MM.1S (cell line): ENCODE data around the gene ANKRD60.

Experiments
- DNase-seq: peaks from one replicate; pipeline ENCODE4 v3.0.0-alpha.2; 2015
- H2AFZ ChIP-seq: fragments of 300-600 bp; sonication (generic); 2 replicates; pipeline ENCODE4 v1.6.0; 2016; ENCODE audit warnings: antibody characterized with exemption, low read length
- H3F3A ChIP-seq: fragments of 300-600 bp; sonication (generic); 2 replicates; pipeline ENCODE4 v1.6.1; 2016; ENCODE audit warnings: mild to moderate bottlenecking, antibody characterized with exemption, low read length, moderate library complexity, mixed read lengths; ENCODE audit not compliant: insufficient read depth
- H3K27ac ChIP-seq: fragments of 300-600 bp; sonication (generic); 2 replicates; pipeline ENCODE4 v1.5.1; 2016; ENCODE audit warnings: mild to moderate bottlenecking, low read length
- H3K27me3 ChIP-seq: fragments of 300-600 bp; sonication (generic); replicated peaks from 2 replicates; pipeline ENCODE4 v1.6.0; 2016; ENCODE audit warnings: low read length; ENCODE audit not compliant: insufficient read depth
- H3K36me3 ChIP-seq: fragments of 300-600 bp; sonication (generic); replicated peaks from 2 replicates; pipeline ENCODE4 v1.6.1; 2016; ENCODE audit warnings: mild to moderate bottlenecking, low read length, mixed read lengths; ENCODE audit not compliant: insufficient read depth
- H3K4me1 ChIP-seq: fragments of 300-600 bp; sonication (generic); 2 replicates; pipeline ENCODE4 v1.6.1; 2016; ENCODE audit warnings: low read length, mixed read lengths
- H3K4me2 ChIP-seq: fragments of 300-600 bp; sonication (generic); 2 replicates; pipeline ENCODE4 v1.6.0; 2016; ENCODE audit warnings: low read depth, low read length
- H3K4me3 ChIP-seq: fragments of 300-600 bp; sonication (generic); 2 replicates; pipeline ENCODE4 v1.5.1; 2016; ENCODE audit warnings: low read length, mixed read lengths
- H3K79me2 ChIP-seq: fragments of 300-600 bp; sonication (generic); 2 replicates; pipeline ENCODE4 v1.6.1; 2016; ENCODE audit warnings: mixed run types, low read length, mixed read lengths
- H3K9ac ChIP-seq: fragments of 300-600 bp; sonication (generic); 2 replicates; pipeline ENCODE4 v1.6.1; 2016; ENCODE audit warnings: low read length, mixed read lengths
- H3K9me2 ChIP-seq: fragments of 300-600 bp; sonication (generic); replicated peaks from 2 replicates; pipeline ENCODE4 v1.6.1; 2016; ENCODE audit warnings: mild to moderate bottlenecking, low read length, mixed read lengths; ENCODE audit not compliant: insufficient read depth
- H3K9me3 ChIP-seq: fragments of 300-600 bp; sonication (generic); replicated peaks from 2 replicates; pipeline ENCODE4 v1.6.1; 2016; ENCODE audit warnings: mild to moderate bottlenecking, low read length, mixed read lengths; ENCODE audit not compliant: insufficient read depth
- H4K20me1 ChIP-seq: fragments of 300-600 bp; sonication (generic); 2 replicates; pipeline ENCODE4 v1.6.1; 2016; ENCODE audit warnings: mild to moderate bottlenecking, low read length, moderate library complexity, mixed read lengths; ENCODE audit not compliant: insufficient read depth
- EZH2 ChIP-seq: fragments of 300-600 bp; sonication (generic); optimal IDR thresholded peaks from 2 replicates; pipeline ENCODE3; 2017; ENCODE audit warnings: low read depth, mild to moderate bottlenecking, antibody characterized with exemption, low read length, mixed read lengths
- EZH2phosphoT487 ChIP-seq: fragments of 300-600 bp; sonication (generic); IDR thresholded peaks from 2 replicates; pipeline ENCODE4 v1.6.1; 2018; ENCODE audit warnings: antibody characterized with exemption, low read length
- TF ChIP-seq, protein P1 (sequence below): fragments of 300-600 bp; sonication (generic); IDR thresholded peaks from 2 replicates; pipeline ENCODE4 v1.5.1; 2016; ENCODE audit warnings: antibody characterized with exemption, low read length, mixed read lengths

The ANKRD60 gene

GRCh38 chr20:58184063-58184462 is 44.4 kb downstream of the ANKRD60 start:
- H3K27me3 ChIP-seq, result peaks cover 92% of the 10 kb centered on the region
- no peak overlapping the region for H3K4me3 ChIP-seq
- no peaks in the 10 kb centered on the region for H3K9me2 ChIP-seq
- no peaks in the 10 kb centered on the region for H4K20me1 ChIP-seq
- DNase-seq, result no peak
- no peaks in the 10 kb centered on the region for H3F3A ChIP-seq
- H3K9me3 ChIP-seq, result no peaks in the 10 kb centered on the region
- H3K79me2 ChIP-seq, result no peaks in the 10 kb centered on the region
- no peak for TF ChIP-seq EZH2phosphoT487
- TF ChIP-seq, protein P1, sequence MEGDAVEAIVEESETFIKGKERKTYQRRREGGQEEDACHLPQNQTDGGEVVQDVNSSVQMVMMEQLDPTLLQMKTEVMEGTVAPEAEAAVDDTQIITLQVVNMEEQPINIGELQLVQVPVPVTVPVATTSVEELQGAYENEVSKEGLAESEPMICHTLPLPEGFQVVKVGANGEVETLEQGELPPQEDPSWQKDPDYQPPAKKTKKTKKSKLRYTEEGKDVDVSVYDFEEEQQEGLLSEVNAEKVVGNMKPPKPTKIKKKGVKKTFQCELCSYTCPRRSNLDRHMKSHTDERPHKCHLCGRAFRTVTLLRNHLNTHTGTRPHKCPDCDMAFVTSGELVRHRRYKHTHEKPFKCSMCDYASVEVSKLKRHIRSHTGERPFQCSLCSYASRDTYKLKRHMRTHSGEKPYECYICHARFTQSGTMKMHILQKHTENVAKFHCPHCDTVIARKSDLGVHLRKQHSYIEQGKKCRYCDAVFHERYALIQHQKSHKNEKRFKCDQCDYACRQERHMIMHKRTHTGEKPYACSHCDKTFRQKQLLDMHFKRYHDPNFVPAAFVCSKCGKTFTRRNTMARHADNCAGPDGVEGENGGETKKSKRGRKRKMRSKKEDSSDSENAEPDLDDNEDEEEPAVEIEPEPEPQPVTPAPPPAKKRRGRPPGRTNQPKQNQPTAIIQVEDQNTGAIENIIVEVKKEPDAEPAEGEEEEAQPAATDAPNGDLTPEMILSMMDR, result no peak
- no peak for TF ChIP-seq EZH2
- H3K36me3 ChIP-seq, result no peaks in the 10 kb centered on the region
- H3K4me1 ChIP-seq, result no peaks in the 10 kb centered on the region
- no peak overlapping the region for H3K4me2 ChIP-seq
- H3K9ac ChIP-seq, result no peak overlapping the region
- no peak overlapping the region for H3K27ac ChIP-seq
- no peak overlapping the region for H2AFZ ChIP-seq

DNA sequence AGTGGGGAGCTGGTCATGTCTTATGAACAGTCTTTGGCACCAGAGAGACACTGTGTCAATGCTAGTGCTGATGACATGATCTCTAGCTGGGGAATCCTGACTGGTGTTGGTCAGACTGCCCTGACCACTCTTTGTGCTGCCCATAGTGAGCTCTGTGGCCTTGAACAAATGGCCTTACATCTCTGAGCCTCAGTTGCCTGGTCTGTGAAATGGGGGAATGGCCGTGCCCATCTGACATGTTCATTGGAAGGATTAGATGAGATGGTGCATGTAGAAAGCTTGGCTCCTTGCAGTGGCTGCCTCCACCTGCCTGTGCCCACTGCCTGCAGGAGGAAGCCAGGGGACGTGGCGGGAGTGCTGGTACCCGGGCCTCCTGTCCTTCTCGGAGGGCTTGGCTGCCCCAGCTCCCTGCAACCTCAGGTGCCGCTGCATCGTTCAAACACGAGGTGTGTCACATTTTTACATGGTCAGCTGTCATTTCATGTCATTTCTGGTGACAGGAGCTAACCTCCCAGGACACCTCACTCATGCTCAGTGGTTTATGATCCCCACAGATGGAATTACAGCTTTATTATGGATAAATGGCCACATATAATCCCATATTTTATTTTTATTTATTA is 45.8 kb downstream of the ANKRD60 start:
- Histone ChIP-seq H3K79me2 (no peaks in the 10 kb centered on the region), H3K27me3 (peaks cover 92% of the 10 kb centered on the region)
- no peak for TF ChIP-seq EZH2phosphoT487
- TF ChIP-seq EZH2, result no peak
- TF ChIP-seq, protein P1, result no peak

DNA sequence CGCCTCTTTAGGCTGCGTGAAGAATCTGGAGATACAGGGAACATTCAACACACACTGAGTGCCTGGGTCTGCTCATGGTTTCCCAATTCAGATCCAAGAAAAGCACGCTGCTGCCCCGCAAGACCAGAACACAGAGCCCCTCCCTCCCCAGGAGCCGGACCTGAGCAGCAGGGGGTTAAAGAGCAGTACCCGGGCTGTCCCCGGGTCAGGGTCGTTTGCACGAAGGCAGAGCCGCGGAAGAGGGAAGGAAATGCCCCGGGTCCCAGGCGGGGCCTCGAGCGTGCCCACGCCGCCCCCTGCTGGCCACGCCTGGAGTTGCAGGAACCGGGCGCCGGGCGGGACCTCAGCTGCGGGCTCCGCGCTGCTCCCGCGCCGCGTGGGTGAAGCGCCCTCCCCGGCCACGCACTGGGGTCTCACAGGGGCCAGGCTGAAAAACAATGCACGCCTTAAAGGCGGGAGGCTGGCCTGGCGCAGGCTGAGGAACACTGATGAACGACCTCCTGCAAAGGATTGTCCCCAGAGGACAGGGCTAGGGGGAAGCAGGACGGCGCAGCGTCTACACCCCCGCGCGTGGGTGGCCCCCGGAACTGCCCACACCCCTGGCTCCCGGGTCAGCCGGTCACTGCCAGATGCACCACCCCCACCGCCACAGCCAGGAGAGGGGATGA is 48.9 kb downstream of the ANKRD60 start:
- H3K27me3 ChIP-seq, result peaks cover 92% of the 10 kb centered on the region
- H3K9ac ChIP-seq, result peak overlapping the region; percentile 17; the same call in 1 of the 2 replicates
- peak; percentile 49 for DNase-seq
- no peaks in the 10 kb centered on the region for H3K9me3 ChIP-seq
- H3K79me2 ChIP-seq, result no peaks in the 10 kb centered on the region
- no peaks in the 10 kb centered on the region for H3K36me3 ChIP-seq
- H3F3A ChIP-seq, result no peaks in the 10 kb centered on the region
- H4K20me1 ChIP-seq, result no peaks in the 10 kb centered on the region
- H3K4me3 ChIP-seq, result peak overlapping the region; percentile 46; the same call in 1 of the 2 replicates
- TF ChIP-seq, protein P1, result peak; percentile 95
- no peak for TF ChIP-seq EZH2phosphoT487
- no peak for TF ChIP-seq EZH2
- peak overlapping the region; percentile 69 for H2AFZ ChIP-seq
- no peaks in the 10 kb centered on the region for H3K9me2 ChIP-seq
- no peaks in the 10 kb centered on the region for H3K4me1 ChIP-seq
- peak overlapping the region; percentile 94 for H3K4me2 ChIP-seq
- H3K27ac ChIP-seq, result no peak overlapping the region

More for the DNA sequence above, 45.8 kb downstream of the ANKRD60 start:
- Histone ChIP-seq H3K4me1 (no peaks in the 10 kb centered on the region), H3K9me3 (no peaks in the 10 kb centered on the region), H3K4me3 (no peak overlapping the region), H3K9me2 (no peaks in the 10 kb centered on the region), H4K20me1 (no peaks in the 10 kb centered on the region), H3F3A (no peaks in the 10 kb centered on the region), H2AFZ (no peak overlapping the region), H3K27ac (no peak overlapping the region), H3K9ac (no peak overlapping the region), H3K36me3 (no peaks in the 10 kb centered on the region), H3K4me2 (no peak overlapping the region)
- no peak for DNase-seq
